ENCODE results near the gene NRF1.

The NRF1 gene

DNA sequence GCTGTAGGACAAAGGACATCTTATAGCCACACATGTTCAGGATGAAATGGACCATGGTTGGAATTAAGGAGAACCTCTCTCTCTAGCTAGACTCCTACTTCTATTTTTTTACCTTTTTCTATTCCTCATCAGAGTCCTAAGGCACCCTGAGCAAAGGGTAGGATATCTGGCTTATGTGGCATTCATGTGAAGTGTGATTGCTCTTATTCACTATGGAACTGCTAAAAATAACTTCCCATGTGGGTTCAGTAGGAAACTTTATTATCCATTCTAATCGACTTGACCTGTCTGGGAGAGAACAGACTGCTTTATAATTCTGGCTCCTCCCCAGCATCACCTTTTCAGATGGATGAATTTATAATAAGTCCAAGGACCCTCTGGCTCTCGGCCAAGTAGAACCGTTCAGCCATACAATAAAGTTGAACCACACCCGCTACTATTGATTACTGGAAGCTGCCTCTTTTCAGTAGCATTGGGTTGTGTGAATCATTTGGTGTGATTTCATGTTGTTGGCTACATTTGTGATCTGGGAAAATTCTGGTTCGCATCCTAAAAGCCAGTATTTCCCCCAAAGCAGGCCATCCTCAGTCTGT lies 117.5 kb downstream of the NRF1 start:
- TF ChIP-seq, protein P1, sequence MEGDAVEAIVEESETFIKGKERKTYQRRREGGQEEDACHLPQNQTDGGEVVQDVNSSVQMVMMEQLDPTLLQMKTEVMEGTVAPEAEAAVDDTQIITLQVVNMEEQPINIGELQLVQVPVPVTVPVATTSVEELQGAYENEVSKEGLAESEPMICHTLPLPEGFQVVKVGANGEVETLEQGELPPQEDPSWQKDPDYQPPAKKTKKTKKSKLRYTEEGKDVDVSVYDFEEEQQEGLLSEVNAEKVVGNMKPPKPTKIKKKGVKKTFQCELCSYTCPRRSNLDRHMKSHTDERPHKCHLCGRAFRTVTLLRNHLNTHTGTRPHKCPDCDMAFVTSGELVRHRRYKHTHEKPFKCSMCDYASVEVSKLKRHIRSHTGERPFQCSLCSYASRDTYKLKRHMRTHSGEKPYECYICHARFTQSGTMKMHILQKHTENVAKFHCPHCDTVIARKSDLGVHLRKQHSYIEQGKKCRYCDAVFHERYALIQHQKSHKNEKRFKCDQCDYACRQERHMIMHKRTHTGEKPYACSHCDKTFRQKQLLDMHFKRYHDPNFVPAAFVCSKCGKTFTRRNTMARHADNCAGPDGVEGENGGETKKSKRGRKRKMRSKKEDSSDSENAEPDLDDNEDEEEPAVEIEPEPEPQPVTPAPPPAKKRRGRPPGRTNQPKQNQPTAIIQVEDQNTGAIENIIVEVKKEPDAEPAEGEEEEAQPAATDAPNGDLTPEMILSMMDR (IDR thresholded peaks at IDR 0.05) = no peak
- Histone ChIP-seq H3K27ac (no peak overlapping the region), H3K9ac (no peak overlapping the region), H3K27me3 (ENCODE audit: control insufficient read depth, insufficient read depth, low read length) (no peaks in the 10 kb centered on the region), H3K79me2 (no peaks in the 10 kb centered on the region), H3K36me3 (ENCODE audit: control insufficient read depth, insufficient read depth, low read length) (no peaks in the 10 kb centered on the region), H3K4me3 (ENCODE audit: low read depth, low read length) (no peak overlapping the region), H2AFZ (no peak overlapping the region), H3K4me2 (ENCODE audit: low read length) (no peak overlapping the region), H3K4me1 (no peaks in the 10 kb centered on the region), H3K9me3 (ENCODE audit: control insufficient read depth, low read length) (no peaks in the 10 kb centered on the region)

DNA sequence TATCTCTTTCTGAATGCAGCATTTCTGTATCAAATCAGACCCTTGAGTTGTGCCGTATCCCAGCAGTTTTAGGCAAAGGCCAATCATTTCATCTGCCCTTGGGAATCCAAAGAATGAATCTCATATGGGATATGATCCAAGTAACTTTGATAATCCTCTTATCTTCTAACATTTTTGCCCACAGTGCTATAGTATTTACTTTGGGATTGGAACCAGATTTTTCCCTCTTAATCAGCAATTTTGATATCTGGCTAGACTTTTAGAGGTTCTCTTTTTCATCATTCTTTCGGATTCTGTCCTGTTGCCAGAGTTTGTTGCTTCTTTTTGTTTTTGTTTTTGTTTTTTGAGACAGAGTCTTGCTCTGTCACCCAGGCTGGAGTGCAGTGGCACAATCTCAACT lies 118.0 kb downstream of the NRF1 start:
- Histone ChIP-seq H3K4me3 (ENCODE audit: low read depth, low read length) (no peak overlapping the region), H3K27ac (no peak overlapping the region), H3K27me3 (ENCODE audit: control insufficient read depth, insufficient read depth, low read length) (no peaks in the 10 kb centered on the region), H2AFZ (no peak overlapping the region), H3K4me1 (no peaks in the 10 kb centered on the region), H3K9me3 (ENCODE audit: control insufficient read depth, low read length) (no peaks in the 10 kb centered on the region), H3K79me2 (no peaks in the 10 kb centered on the region), H3K9ac (no peak overlapping the region), H3K36me3 (ENCODE audit: control insufficient read depth, insufficient read depth, low read length) (no peaks in the 10 kb centered on the region), H3K4me2 (ENCODE audit: low read length) (no peak overlapping the region)
- TF ChIP-seq, protein P1 (IDR thresholded peaks at IDR 0.05) = no peak

DNA sequence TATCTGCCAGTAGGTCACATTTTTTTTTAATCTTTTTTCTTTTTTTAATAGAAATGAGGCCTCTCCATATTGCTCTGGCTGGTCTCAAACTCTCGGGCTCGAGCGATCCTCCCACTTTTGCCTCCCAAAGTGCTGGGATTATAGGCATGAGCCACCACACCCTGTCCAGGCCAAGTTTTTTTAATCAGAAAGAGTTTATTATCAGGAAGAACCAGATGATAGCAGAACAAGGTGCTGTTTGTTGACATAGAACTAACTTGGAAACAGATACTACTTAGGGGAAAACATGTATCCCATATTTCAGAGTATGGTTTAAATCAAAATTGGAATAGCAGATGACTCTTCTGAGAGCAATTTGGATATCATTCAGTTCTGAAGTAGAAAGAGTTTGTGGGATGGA lies 118.6 kb downstream of the NRF1 start:
- no peak overlapping the region for H3K9ac ChIP-seq
- no peaks in the 10 kb centered on the region for H3K36me3 ChIP-seq (ENCODE audit: control insufficient read depth, insufficient read depth, low read length)
- no peak overlapping the region for H3K4me2 ChIP-seq (ENCODE audit: low read length)
- no peak overlapping the region for H3K4me3 ChIP-seq (ENCODE audit: low read depth, low read length)
- H3K27me3 ChIP-seq (ENCODE audit: control insufficient read depth, insufficient read depth, low read length) = no peaks in the 10 kb centered on the region
- TF ChIP-seq, protein P1 (IDR thresholded peaks at IDR 0.05) = no peak
- H3K9me3 ChIP-seq (ENCODE audit: control insufficient read depth, low read length) = no peaks in the 10 kb centered on the region
- H3K4me1 ChIP-seq = no peaks in the 10 kb centered on the region
- no peak overlapping the region for H2AFZ ChIP-seq
- H3K27ac ChIP-seq = no peak overlapping the region
- no peaks in the 10 kb centered on the region for H3K79me2 ChIP-seq

DNA sequence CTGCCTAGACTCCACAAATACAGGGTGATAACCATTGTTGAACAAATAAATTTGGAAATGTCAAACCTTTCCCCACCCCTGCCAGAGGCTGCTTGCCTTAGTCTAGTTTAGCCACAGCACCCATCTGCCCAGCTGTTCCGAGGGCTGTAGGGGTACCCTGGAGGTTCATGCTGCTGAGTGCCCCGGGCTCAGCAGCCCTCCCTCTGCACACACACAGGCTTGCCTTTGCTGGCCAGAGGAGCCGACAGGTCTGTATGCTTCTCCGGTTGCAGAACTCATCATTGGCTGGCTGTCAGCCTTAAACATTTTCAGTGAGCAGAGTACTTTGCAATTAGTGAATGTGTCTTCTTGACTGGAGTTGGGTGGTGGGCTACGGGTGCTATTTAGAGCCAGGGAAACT lies 122.9 kb downstream of the NRF1 start:
- Histone ChIP-seq H3K27me3 (ENCODE audit: control insufficient read depth, insufficient read depth, low read length) (no peaks in the 10 kb centered on the region), H3K4me3 (ENCODE audit: low read depth, low read length) (no peak overlapping the region), H3K9me3 (ENCODE audit: control insufficient read depth, low read length) (no peaks in the 10 kb centered on the region), H3K79me2 (no peaks in the 10 kb centered on the region), H3K27ac (no peak overlapping the region), H3K4me2 (ENCODE audit: low read length) (no peak overlapping the region), H3K4me1 (peaks cover 2% of the 10 kb centered on the region), H3K36me3 (ENCODE audit: control insufficient read depth, insufficient read depth, low read length) (no peaks in the 10 kb centered on the region), H2AFZ (no peak overlapping the region), H3K9ac (no peak overlapping the region)
- TF ChIP-seq, protein P1 (IDR thresholded peaks at IDR 0.05) = no peak

DNA sequence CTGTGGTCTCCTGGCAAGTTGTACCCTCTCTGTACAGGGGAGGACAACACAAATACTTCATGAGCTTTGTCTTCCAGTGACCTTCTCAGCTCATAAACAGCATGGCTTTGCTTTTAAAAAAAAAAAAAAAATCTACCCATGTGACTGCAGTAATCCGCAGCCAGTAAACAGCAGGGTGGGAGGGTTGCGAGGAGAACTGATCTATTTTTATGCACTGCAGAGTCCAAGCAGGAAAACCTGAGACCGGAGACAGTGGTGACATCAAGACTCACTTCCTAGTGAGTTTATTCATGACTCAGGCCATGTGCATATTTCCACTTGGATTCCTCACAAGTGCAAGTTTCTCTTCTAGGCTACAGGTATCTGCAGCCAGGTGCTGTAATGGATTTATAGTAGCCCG lies 127.9 kb downstream of the NRF1 start:
- no peak overlapping the region for H3K27ac ChIP-seq
- no peaks in the 10 kb centered on the region for H3K36me3 ChIP-seq (ENCODE audit: control insufficient read depth, insufficient read depth, low read length)
- H3K79me2 ChIP-seq = no peaks in the 10 kb centered on the region
- H3K4me2 ChIP-seq (ENCODE audit: low read length) = peak overlapping the region; percentile 5
- no peaks in the 10 kb centered on the region for H3K9me3 ChIP-seq (ENCODE audit: control insufficient read depth, low read length)
- H2AFZ ChIP-seq = no peak overlapping the region
- no peaks in the 10 kb centered on the region for H3K27me3 ChIP-seq (ENCODE audit: control insufficient read depth, insufficient read depth, low read length)
- H3K4me3 ChIP-seq (ENCODE audit: low read depth, low read length) = no peak overlapping the region
- no peak overlapping the region for H3K9ac ChIP-seq
- TF ChIP-seq, protein P1 (IDR thresholded peaks at IDR 0.05) = no peak
- H3K4me1 ChIP-seq = peaks cover 2% of the 10 kb centered on the region
